Embryonic facial prominence (tissue), 1 donor: Measurements from ENCODE around the gene EFNB3.
A peak's percentile ranks its signal among the peaks of the same experiment; 100 is the strongest.

ENCODE experiments used
- DNase-seq: peaks from one replicate; pipeline ENCODE4 v3.0.0-alpha.2; 2016; ENCODE audit errors: extremely low spot score

Gene EFNB3

GRCh38 chr17:7697828-7698588 lies 7.0 kb upstream of the EFNB3 start:
- DNase-seq: no peak

DNA sequence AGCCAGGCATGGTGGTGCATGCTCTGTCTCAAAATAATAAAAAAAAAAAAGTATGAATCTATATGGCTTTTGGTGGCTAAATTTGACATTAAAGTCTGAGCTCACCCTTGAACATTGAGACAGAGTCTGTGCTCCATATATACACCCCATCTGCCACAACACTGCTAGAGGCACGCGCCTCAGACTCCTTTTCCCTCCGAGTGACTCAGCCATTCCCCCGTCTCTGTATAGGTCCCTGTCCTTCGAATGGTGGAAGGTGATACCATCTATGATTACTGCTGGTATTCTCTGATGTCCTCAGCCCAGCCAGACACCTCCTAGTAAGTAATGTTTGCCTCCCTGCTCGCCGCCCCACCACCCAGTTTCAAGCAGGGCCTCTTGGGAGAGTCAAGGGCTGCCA lies 4.5 kb upstream of the EFNB3 start:
- no peak for DNase-seq

GRCh38 chr17:7701681-7702080 lies 3.3 kb upstream of the EFNB3 start:
- no peak for DNase-seq

GRCh38 chr17:7702776-7703175 lies 2.2 kb upstream of the EFNB3 start:
- no peak for DNase-seq

DNA sequence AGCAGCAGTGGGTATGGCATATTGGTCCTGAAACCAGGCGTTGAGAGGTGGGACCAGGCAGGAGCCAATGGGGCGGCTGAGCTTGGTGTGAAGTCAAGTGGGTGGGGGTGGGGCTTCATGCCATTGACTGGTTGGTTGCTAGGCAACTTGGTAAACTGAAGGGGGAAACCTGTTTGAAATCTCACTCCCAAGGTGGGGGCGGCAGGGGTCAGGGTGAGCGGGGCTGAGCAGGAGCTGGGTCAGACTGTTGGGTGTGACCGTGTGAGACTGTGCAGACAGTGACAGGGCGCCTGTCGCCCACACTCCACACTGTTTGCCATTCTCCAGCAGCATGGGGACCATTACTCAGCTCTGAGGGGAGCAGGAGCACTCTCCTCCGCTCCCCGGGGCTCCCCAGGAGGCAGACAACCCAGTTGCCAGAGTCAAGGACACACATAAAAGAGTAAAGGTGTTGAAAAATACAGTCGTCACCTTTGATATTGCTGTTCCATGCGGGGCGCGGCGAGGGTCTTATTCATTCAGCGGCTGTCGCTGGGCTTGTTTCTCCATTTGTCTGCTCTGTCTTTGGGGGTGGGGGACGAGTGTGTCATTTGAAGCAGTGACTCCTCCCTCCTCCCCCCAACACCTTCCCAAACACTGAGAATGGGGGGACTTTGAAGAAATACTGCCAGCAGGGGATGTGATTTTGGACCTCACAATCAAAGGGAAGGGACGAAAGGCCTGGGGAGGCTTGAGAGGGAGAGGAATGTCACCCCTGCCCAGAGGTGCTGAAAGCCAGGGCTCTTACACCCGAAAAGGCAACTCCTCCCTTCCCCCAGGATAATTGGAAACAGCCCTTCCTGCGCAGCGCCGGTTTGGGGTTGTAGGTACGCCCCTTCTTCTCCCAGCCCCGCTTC lies 1.2 kb upstream of the EFNB3 start:
- peak; percentile 71 for DNase-seq

- DNase-seq: no peak
Measured at GRCh38 chr17:7705269-7706255, 560 bp downstream of the EFNB3 start.

DNA sequence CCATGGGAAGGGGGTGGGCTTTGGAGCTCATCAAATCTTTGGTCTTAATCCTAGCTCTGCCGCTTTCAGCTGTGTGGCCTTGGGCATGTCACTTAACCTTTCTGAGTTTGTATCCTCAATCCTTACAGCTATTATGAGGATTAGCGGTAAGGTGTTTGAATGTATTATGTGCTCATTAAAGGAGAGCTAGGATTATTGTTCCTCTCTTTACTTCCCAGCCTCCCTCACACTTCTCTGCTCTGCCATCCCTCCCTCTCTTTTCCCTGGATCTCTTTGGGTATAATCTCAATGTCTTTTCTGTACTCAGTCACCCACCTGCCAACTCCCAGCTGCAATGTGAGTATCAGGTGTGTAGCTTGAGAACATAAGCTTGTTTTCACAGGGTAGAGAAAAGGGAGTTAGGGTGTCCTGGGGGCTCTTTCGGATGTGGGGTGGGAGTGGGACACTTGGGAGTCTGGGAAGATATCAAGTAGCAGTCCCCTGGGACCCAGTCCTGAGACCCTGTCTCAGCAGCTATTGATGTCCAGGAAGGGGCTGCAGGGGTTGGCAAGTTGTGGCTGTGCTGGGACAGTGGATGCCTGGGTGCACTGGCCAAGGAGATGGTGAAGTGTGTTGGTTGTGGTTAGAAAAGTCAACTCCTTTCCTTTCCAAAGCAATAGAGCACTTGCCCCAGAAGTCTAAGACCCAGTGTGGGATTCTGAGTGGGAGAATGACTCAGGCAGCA lies 1.8 kb downstream of the EFNB3 start:
- DNase-seq: no peak

DNA sequence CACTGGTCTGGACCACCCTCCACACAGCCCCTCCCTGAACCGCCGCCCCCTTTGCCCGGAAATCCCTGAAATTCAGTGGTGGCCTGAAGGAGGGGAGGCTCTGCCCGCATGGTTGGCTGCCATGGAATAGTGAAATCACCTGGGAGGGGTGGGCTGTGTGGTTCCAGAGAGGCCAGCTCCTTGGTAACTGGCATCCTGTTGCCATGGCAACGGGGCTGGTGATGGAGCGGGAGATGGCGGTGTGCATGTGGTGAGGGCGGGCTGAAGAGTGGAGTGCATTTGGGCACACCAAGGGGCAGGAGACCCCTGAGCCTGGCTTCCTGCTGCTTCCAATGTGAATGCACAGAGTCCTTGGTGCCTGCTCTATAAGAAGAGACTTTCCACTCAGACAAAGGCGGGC lies 2.4 kb downstream of the EFNB3 start:
- no peak for DNase-seq

DNA sequence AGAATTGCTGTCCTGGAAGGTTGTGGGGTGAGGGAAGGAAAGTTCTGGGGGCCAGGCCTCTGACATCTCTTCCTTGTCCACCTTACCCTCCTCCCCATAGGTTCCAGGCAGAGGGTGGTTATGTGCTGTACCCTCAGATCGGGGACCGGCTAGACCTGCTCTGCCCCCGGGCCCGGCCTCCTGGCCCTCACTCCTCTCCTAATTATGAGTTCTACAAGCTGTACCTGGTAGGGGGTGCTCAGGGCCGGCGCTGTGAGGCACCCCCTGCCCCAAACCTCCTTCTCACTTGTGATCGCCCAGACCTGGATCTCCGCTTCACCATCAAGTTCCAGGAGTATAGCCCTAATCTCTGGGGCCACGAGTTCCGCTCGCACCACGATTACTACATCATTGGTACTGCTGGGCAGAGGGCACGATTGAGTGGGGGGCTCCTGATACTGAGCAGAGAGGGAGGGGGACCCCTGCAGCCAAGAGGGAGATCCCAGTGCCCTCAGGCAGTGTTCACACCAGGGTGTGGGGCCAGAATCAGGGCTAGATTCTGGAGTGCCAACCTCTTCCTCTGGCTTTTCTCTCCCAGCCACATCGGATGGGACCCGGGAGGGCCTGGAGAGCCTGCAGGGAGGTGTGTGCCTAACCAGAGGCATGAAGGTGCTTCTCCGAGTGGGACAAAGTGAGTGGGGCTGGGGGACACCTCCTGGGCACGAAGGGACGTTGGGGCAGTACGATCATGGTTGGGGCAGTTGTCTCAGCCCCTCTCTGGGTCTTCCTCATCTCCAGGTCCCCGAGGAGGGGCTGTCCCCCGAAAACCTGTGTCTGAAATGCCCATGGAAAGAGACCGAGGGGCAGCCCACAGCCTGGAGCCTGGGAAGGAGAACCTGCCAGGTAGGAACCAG lies 3.1 kb downstream of the EFNB3 start:
- no peak for DNase-seq

DNA sequence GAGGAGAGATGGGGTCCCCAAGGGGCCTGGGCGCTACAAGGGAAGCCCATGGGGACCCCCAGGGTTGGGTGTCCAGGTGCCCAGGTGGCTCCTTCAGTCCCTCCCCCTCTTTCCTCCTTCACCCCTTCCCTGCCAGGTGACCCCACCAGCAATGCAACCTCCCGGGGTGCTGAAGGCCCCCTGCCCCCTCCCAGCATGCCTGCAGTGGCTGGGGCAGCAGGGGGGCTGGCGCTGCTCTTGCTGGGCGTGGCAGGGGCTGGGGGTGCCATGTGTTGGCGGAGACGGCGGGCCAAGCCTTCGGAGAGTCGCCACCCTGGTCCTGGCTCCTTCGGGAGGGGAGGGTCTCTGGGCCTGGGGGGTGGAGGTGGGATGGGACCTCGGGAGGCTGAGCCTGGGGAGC lies 4.0 kb downstream of the EFNB3 start:
- DNase-seq: no peak

GRCh38 chr17:7710301-7710700 lies 5.3 kb downstream of the EFNB3 start:
- no peak for DNase-seq

- no peak for DNase-seq
Measured at GRCh38 chr17:7711051-7711755, 6.2 kb downstream of the EFNB3 start.

- no peak for DNase-seq
Measured at GRCh38 chr17:7712111-7712771, 7.2 kb downstream of the EFNB3 start.

GRCh38 chr17:7713782-7714181 lies 8.8 kb downstream of the EFNB3 start:
- no peak for DNase-seq

GRCh38 chr17:7714721-7715594 lies 10.0 kb downstream of the EFNB3 start:
- DNase-seq: no peak

DNA sequence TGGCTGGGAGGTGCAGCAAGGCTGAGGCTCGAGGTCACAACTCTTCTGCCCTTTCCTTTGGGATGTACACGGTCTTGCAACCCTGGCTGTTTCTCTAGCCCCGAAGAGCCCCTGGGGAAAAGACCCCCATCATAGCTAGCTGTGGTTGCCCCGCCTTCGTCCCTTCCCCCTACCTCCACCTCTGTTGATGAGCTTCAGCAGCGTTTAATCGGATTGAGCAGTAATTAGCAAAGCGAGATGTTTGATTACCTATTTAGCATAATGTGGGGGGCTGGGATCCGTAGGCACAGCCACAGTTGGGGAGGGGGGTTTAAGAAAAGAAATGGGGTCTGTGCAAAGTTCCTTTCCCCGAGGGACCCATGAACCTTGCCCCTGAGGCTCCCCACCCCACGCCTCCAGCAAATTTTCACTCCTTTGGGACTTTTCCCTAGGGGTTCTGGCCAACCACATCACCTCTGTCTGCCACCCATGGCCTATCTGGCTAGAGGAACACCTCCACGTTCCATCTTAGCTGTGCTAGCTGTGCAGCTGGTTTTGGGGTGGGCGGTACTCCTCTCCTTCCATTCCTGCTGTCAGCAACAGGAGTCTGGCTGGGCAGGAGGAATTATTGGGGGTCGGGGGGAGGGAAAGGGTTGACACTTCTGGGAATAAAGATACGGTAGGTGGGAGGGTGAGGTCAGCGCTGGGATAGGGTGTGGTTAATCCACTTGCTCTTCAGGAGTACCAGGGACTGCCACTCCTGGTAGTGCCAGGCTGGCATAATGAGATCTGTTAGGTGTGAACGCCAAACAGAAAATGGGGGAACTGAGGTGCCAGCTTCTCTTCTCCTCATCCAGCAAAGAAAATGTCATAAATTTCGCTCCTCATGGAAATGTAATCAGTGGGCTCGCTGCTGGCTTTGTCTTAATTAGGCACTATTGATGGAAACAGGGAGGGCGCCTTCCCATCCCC lies 11.2 kb downstream of the EFNB3 start:
- no peak for DNase-seq
